Testis (tissue), 2 donors: ENCODE measurements around the gene TXNRD2.

Experiments used
- CTCF ChIP-seq, 3 experiments: fragments of 450-650 bp in 2 of 3; fragments of 200-600 bp in 1 of 3; sonication (generic) in 1 of 3; IDR thresholded peaks; one replicate each; pipeline ENCODE4 v1.5.1; 2016 to 2019; ENCODE audit warnings: antibody characterized with exemption in 3 of 3, mild to moderate bottlenecking in 2 of 3, moderate library complexity in 1 of 3
- POLR2A ChIP-seq: fragments of 450-650 bp; IDR thresholded peaks from one replicate; pipeline ENCODE4 v1.6.1; 2017; ENCODE audit warnings: antibody characterized with exemption, mild to moderate bottlenecking, moderate library complexity

- TF ChIP-seq POLR2A (no peak), CTCF (IDR thresholded peaks at IDR 0.05) (no peak)
These were observed 39.7 kb upstream of the TXNRD2 start for GRCh38 chr22:19981171-19981960.
